HG02973 (cell line): ENCODE results near the gene VSX1.

ENCODE experiments used
- ATAC-seq: cut with Tn5 transposase; IDR thresholded peaks from one replicate; pipeline ENCODE4 v1.9.1; 2021; ENCODE audit warnings: moderate library complexity; ENCODE audit not compliant: unreplicated experiment

The VSX1 gene

DNA sequence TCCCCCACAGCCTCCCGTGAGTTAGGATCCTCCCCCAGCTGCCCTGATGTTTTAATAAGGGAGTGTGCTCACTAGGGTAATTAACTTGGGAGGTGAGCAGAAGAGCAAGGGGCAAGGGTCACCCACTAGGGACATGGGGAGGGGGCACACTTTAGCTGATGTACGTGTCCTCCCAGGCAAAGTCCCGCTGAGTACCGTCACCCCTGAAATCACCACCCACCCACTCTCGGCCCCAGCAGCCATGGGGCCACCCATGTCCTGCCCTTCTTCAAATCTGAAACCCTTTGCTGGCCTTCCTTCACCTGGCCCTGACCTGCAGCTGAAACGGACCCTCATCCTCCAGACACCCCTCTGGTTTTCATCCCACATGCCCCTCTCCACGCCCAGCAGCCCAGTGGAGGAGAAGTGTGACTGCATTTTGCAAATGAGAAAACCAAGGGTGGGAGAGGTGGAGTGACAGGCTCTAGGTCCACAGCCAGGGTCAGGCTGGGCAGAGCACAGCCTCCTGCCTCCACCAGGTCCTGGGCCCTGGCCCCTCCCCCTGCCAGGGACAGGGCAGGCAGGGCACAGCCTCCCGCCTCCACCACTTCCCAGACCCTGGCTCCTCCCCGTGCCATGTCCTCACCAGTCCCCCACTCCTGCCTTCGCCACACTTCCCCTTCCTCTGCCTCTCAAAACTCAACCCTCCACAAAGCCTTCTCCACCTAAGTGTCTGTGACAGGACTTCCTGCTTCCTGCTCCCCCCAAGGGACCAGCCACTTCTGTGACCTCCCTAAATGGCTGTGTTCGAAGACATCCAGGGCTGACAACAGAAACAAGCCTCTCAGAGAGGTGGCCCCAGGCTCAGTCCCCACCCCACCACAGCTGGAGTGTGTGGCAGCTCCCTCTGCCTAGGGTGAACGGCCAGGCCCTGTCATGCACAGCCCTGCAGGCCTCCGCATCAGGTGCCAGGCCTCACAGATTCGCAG is 39.1 kb downstream of the VSX1 start:
- peak; percentile 88 for ATAC-seq

DNA sequence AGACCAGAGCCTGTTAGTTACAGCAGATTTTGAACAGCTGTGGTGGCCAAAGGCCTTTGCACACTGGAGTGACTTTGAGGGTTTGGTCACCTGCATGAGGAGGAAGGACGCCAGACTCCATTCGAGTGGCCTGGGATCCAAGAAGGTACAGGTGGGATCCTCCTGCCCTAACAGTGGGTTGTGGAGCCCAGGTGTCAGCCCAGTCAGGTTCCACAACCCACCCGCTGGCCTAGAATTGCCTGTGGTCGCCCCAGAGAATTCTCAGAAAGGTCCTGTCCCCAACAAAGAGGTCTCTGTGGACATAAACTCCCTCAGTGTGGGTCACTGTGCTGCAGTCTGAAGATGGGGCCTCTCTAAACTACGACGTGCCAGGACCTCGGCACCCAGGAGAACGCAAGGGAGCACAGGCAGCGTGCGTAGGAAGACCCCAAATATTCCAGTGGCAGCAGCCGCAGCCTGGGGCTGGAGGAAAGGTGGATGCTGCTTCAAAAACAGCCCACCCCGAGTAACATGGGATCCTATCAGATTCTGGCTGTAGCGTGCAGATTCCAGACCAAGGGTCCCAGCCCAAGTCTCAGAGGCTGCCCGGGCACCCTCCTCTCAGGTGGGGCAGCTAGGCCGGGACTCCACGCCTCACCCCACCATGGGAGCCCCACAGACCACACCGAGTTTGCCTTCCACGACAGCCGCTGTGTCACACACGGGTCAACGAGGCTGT is 40.0 kb downstream of the VSX1 start:
- no peak for ATAC-seq

DNA sequence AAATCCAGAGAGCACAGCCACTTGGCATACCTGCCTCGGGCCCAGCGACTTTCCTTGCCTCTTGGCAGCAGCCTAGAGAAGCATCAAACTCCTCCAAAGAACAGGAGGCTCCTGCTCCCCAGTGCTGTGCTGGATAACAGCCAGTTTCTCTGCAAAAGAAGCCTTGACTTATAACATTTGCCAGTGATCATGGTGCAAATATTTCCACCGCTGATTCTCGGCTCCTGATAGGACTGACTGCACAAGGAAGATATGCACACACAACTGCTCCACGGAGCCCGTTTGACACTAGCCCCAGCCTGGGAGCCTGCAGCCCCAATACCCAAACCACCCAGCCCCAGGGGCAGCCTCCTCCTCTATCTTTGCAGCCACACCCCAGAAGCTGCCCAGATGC is 41.5 kb downstream of the VSX1 start:
- no peak for ATAC-seq

DNA sequence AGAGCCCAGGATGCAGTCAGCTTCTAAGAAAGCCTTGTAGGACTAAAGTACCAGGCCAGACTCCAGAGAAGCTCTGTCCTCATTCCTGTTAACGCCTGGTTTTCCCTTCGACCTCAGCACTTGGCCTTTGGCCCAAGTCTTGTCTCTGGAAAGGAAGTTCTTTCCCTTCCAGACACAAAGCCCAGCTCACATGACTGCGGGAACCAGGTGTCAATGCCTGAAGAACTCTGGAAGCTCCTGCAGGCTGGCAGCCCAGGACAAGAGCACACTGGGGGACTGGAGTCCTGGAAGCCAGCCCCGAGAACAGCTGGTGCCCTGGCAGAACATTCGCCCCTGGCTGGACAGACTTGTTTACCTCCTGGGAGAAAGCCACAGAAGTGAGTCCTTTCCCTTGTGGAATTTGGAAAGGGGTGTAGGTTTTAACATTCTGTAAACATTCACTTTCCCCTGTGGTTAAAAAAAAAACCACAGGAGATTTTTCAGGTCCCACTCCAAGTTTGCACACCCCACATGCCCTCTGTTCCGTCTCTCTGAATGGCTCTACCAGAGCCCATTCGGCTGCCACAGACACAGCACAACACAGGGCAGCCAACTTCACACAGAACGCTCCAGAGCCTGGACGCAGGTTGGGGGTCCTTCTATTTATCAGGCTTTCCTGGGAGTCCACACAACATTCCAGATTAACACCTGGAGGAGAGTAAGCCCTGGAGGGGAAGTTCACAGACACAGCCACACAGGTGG is 42.1 kb downstream of the VSX1 start:
- no peak for ATAC-seq

DNA sequence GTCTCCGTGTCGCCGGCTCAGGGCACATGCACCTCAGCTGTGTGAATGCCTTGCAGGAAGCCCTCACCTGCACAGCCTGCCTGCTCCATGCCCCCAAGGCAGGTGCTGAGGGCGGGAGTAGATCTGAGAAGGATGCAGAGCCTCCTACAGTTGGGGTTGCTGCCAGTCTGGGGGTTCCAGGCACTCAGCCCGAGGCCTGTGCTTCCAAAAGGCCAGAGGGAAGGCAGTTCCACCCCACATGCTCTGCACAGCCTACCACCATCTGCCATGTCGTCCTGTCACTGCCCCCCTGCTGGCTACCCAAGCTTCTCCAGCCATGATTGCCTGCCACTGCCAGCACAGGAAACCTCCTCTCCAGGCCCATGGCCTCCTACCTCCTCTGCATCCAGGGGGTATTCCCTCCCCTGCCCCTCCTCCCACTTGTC is 43.3 kb downstream of the VSX1 start:
- ATAC-seq, result no peak

DNA sequence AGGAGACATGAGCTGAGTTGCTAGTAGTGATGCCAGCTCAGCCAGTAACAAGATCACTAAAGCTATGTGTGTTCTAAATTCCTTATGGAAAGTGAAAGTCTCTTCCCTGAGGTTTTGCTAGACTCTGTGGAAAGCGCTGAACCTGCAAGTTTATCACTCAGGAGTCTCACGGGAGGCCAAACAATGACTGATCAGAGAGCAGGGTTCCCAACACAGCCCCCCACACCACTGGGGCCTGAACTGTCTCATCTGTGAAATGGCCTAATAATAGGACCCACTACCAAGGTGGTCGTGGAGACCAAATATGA is 43.9 kb downstream of the VSX1 start:
- ATAC-seq, result no peak

DNA sequence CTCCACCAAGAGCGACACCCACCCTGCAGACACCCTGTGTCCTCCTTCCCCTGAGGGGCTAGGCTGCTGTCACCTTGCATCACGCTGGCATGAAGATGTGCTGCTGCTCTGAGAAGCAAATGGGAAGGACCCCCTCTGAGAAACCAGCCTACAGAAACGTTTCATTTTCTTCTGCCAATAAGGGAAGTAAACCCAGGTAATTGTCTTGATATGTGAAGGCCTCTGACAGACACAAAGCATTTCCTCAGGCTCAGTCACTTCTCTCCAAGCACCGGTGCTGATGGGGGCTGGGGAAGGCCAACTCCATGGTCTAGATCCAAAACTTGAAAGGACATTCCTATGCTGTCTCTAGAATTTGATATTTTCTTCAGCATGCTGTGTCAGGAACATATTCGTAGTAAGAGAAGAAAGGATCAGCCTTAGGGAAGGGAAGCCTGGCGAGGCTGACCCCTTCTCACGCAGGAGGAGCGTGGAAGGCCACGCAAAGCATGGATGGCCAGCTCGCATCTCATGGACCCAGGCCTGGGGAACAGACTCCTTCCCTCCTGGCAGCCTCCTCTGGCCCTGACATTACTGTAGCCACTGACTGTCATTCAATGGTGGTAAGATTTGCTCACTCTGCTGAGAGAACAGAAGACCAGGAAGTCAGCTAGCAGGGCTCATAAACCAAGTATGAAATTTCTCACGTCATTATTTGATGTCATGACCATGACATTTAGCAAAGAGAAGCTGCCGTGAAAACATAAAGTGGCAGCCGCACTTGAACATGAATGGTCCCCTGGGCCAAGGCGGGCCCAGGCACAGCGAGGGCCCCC is 44.4 kb downstream of the VSX1 start:
- no peak for ATAC-seq

DNA sequence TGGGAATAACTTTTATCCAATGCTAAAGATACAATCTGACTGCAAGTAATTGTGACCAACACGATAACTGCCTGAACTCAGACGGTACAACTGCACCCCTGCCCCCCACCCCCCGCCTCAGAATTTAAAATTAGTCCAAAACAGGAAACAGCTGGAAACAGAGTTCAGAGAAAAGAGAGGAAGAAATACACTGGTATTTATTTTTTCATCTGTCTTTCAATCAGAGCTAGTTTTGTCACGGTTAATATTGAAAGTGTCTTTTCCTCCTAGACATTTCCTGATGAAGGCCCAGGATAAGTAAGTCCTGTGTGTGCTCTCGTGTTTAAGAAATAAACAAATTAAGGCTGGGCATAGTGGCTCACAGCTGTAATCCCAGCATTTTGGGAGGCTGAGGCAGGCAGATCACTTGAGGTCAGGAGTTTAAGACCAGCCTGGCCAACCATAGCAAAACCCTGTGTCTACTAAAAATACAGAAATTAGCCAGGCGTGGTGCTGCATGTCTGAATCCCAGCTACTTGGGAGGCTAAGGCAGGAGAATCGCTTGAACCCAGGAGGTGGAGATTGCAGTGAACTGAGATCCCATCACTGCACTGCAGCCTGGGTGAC is 45.5 kb downstream of the VSX1 start:
- ATAC-seq, result no peak

DNA sequence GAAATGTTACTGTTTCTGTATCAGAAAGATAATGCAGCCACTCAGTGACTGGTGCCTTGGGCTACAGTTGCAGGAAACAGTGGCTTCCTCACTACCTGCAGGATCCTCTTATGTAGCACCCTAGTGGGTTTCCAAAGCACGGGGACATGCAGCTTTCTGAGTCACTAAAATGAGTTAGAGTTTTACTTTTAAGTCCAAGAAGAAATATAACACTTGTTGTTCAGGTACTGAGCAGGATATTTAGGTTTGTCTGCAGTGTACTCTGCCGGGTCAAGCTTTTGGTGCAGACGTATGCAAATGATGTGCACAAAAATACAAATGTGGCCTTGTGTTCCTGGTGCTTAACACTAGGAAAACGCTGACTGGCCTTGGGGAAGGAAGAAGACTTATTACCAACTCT is 46.0 kb downstream of the VSX1 start:
- ATAC-seq, result no peak

DNA sequence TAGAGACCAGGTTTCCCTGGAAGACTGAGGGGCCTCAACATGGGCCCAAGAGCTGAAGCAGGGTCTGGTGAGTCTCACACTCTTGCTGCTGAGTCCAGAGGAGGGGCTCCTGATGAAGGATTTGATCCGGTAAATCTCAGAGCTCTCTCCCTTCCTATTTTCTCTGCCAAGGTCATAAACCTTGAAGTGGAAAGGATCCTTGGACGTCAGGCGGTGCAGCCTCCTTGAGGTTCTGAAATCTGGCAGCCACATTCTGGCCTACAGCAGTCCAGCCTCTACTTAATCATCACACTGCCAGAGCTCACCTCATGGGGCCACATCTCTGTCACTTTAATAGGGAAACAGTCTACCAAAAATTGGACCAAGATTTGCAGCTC is 48.0 kb downstream of the VSX1 start:
- no peak for ATAC-seq

DNA sequence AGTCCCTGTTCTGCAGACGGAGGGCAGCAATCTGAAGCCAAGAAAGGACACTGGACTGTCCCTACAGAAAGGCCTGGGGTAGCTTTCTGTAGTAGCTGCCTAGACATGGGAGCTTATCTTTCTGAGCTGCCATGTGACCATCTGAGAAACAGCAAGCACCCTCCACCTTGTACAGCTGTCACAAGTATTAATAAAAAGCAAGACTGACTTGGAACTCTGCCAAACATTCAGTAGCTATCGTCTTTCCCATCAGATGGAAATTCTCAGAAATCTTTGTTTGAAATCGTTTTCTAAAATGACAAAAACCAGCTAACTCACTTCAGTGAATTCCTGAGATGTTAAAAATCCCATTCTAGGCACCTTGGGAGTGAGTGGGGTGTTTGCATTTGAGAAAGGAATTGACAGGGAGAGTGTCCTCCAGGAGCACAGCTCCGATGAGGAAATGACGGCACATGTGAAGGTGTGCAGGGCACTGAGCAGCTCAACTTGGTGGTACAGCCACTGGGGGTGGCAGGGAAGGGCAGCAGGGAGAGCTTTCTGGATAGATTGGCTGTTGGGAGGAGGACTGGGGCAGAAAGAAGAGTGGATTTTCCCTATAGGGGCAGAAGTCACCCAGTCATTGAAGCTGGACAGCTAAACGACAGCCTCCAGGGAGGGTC is 48.5 kb downstream of the VSX1 start:
- no peak for ATAC-seq

DNA sequence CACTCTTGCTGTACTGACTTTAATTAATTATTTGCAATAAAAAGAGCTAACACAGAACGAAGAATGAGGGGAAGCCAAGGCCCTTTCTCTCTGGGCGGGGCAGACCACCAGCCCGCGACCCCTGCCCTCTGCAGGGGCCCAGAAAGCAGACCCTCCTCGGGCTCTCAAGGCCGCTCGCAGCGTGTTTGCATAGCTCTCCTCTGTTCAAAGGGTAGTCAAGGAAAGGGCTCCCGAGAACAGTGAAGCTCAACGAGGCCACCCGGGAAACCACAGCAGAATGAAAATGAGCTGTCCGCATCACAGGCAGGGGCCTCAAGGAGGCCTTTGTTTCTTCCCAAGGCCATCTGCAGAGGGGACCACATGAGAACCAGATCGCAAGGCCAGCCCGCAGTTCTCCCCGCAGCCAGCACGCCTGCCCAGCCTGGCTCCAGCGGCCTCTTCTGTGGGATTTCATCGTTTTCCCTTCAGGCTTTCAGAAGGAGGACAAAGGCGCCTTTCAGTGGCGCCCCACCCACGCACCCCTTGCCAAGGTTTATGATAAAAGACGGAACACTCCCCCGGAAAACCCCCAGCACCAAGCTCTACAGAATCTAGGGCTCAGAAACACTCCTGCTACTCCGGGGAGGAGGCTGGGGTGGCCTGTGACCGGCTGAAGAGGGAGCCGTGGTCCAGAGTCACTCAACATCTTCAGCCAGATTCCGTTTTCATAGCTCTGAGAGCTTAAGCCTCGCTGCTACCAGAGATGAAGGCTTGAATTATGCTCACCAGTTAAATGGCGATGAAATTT is 49.3 kb downstream of the VSX1 start:
- no peak for ATAC-seq

DNA sequence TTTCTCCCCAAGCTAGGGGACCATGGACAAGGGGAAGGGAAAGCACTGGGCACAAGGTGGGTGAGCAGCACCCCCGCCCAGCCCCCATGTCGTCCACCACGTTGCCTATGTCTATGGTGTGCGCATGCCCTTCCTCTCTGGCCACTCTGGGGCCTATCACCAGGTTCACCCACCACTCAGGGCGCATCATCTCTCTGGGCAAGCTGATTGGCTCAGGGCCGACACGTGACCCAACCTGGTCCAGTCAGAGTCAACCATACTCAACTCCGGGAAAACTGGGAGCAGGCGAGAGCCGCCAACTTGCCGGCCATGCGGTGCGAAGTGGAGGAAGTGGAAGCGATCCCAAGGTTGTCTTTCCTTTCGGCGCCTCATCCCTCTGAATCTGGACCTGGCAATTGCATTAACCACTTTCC is 49.9 kb downstream of the VSX1 start:
- no peak for ATAC-seq

DNA sequence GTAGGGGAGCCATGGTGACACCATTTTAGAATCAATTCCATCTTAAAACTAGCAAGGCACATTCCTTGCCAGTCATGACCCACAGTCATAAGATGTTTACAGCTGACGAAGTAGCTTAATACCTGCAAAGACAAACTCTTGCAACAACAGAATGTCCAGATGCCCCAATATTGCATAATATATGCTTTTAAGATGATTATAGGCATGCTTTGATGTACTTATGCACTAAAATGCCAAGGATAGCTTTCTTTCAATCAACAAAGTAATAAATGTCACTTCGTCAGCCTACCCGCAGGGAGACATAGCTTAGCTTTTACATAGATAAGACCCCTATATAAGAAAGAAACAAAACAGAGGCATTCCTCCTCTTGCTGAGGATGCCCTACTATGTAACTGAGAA is 50.7 kb downstream of the VSX1 start:
- ATAC-seq, result no peak

DNA sequence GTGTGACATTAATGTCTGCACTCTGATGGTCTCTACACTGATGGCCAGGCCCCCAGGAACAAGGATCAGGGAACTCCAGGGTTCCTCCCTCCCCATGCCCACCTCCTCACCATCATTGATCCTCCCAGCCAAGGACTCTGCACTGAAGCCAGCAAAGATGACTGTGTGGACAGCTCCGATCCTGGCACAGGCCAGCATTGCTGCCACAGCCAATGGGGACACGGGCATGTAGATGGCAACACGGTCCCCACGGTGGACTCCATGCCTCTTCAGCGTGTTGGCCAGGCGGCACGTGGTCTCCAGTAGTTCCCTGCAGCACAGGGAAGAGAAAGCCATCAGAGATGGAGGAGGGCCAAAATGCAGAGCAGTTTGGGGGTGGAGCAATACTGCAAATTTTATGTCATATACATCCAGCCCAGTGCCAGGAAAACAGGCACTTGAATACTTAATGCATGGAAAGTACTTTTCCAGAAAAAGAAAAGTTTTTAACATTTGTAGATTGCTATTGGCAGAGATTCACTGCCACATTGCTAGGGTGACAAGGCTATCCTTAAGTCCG is 51.2 kb downstream of the VSX1 start:
- ATAC-seq, result no peak

DNA sequence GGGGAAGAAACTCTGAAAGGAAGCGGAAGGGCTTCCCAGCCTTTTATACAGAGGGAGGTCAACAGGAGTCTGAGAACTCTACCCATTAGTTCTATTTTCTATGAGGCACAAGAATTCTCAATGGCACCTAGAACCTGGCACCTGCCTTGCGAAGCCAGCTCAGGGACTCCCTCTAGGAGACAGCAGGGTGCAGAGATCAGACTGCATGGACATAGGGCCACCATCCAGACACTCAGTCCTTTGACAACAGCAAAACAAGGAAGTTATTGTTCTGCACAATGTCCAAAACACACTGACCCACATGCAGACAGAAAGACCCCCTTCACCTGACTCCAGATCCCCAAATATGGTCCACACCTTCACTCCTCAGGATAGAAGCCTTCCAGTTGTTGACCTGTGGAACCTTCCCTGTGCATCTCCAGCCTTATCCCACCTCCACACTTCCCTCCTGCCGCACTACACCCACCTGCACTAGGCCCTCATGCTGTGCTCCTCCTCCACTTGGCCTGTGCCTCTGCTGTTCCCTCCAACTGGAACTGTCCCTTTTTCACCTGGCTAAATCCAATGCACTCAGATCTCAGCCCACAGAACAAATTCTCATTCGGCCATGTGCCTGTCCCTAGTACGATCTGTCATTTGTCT is 51.8 kb downstream of the VSX1 start:
- ATAC-seq, result no peak

DNA sequence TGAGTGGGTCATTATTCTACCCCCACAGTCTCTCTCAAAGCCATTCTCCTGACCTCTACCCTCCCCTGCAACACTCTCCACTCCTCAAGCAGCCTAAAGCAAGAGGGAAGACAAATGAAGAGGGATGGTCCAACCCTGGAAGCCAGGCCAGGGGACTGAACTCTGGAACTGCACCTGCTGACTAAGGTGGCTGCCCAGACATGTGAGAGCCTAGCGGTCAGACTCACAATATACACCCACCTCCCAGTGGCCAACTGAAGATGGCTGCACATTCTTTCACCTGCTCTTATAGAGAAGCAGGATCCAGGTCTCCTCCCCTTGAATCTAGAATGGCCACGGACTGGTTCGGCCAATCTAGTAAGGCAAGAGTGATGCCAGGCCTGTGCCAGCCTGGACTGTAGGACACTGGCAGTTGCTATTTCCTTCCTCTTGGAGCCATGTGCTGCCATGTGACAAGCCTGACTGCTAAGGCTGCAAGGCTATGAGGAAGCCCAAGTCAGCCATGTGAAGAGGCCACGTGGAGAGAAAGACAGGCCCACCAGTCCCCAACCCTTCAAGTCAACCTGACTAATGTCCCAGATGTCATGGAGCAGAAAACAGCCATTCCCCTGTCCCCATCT is 55.8 kb downstream of the VSX1 start:
- ATAC-seq, result no peak
